Measurements from ENCODE around the gene ESPN.
"Not testable (repeated sequence)": the region's sequence is repeated elsewhere in the genome, so short reads cannot be mapped to it uniquely, and the experiment has no call there.

DNA sequence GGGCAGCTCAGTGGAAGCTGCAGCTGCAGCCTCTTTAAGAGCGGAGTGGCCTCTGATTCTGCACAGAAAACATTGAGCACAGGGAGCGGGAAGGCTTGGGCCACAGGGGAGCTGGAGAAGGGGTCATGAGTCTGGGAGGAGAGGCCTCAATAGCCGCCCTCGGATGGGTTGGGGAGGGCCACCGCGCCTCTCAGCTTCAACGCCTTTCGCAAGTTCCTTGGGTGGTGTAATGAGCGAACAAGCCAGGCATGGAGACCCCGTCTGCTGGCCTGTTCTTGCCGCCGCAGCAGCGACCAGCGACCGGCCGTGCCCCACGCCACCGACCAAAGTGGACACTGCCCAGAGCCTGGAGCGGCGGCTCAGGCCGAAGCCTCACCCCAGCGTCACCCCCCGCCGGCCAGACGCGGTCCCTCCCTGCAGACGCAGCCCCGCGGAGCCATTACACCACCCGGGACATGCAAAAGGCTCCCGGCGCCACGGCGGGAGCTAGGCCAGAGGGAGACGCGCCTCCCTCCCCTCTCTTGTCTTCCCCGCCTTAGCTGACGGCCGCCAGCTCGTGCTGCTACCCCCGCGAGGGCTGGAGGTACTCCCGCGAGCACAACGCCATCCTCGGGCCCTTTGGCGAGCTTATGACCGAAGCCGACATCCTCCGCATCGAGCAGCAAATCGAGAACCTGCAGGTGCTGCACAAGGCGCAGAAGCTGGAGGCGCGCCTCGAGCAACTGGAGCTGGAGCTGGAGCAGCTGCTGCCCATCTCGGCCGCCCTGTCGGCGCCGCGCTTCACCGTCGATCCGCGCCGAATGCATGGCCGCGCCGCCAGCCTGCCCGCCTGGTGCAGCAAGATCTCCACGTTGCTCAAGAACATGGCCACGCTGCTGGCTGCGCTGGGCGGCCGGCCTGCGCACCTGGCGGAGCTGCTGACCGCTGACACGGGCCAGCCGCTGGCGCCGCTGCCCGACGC, 29.6 kb downstream of the ESPN start:
- TF ChIP-seq CTCF, POLR2A, EP300 (IDR thresholded peaks at IDR 0.05): not testable (repeated sequence)
